ACC112 (cell line): ENCODE results near the gene MACROD1.
A peak's percentile ranks its signal among the peaks of the same experiment; 100 is the strongest.

Experiments used
- H2AFZ ChIP-seq: fragments of 200-600 bp; sonication (generic); one replicate; pipeline ENCODE4 v1.6.0; 2017; ENCODE audit warnings: antibody characterized with exemption, low read length; ENCODE audit not compliant: unreplicated experiment
- H3K27ac ChIP-seq: fragments of 200-600 bp; sonication (generic); 2 replicates; pipeline ENCODE4 v1.5.1; 2014; ENCODE audit warnings: low read depth, mild to moderate bottlenecking, antibody characterized with exemption, low read length, moderate library complexity
- H3K27me3 ChIP-seq: fragments of 200-600 bp; sonication (generic); 2 replicates; pipeline ENCODE4 v1.6.1; 2014; ENCODE audit warnings: mild to moderate bottlenecking, antibody characterized with exemption, low read length, moderate library complexity, mixed read lengths; ENCODE audit not compliant: insufficient read depth
- H3K36me3 ChIP-seq: fragments of 200-600 bp; sonication (generic); 2 replicates; pipeline ENCODE4 v1.6.1; 2016; ENCODE audit warnings: mild to moderate bottlenecking, antibody characterized with exemption, low read length, moderate library complexity, mixed read lengths; ENCODE audit not compliant: insufficient read depth
- H3K4me1 ChIP-seq: fragments of 200-600 bp; sonication (generic); one replicate; pipeline ENCODE4 v1.6.1; 2016; ENCODE audit warnings: low read length, mixed read lengths; ENCODE audit not compliant: insufficient read depth, unreplicated experiment, control insufficient read depth
- H3K4me3 ChIP-seq: fragments of 200-600 bp; sonication (generic); 2 replicates; pipeline ENCODE4 v1.5.1; 2014; ENCODE audit warnings: mild to moderate bottlenecking, low read depth, low read length
- H3K79me2 ChIP-seq: fragments of 200-600 bp; sonication (generic); one replicate; pipeline ENCODE4 v1.6.0; 2016; ENCODE audit warnings: low read length; ENCODE audit not compliant: control insufficient read depth, unreplicated experiment, insufficient read depth

MACROD1 gene

DNA sequence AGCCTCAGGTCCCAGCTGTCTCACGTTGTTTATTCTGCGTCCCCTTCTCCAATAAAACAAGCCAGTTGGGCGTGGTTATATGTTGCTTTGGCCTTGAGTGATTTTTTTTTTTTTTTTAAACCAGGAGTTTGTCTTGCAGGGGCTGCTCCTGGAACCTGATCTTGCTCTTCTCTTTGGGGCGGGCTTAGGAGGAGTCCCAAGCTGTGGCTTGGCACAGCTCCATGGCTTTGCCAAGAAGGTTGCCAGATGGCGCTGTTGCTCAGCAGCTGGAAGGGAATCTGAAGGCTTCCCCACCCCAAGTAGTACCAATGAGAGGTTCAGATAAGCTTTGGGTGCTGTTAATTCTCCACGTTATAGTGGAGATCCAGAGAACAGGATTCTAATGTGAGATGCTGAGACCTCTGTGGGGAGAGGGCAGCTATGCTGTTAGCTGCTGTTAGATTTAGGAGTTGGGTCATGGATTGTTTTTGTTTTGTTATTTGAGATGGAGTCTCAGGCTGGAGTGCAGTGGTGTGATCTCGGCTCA is 38.6 kb upstream of the MACROD1 start:
- H3K79me2 ChIP-seq, result no peaks in the 10 kb centered on the region
- H3K4me3 ChIP-seq, result no peak overlapping the region
- peaks cover 19% of the 10 kb centered on the region for H3K4me1 ChIP-seq
- H3K36me3 ChIP-seq, result peaks cover 17% of the 10 kb centered on the region; the same call in 1 of the 2 replicates
- H3K27me3 ChIP-seq, result no peaks in the 10 kb centered on the region
- H2AFZ ChIP-seq, result no peak overlapping the region
- no peak overlapping the region for H3K27ac ChIP-seq

DNA sequence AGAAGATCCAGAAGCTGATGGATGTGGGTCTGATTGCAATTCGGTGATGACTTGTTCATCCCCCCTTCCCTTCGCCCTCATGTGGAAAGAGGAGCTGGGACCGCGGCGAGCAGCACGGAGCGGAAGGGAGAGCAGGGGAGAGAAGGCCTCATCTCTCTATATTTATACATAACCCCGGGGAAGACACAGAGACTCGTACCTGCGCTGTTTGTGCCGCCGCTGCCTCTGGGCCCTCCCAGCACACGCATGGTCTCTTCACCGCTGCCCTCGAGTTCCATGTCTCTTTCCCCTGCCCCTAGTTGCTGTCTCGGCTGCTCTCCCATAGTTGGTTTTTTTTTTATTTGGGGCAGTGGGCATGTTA is 38.1 kb upstream of the MACROD1 start:
- H3K27me3 ChIP-seq, result no peaks in the 10 kb centered on the region
- H3K79me2 ChIP-seq, result no peaks in the 10 kb centered on the region
- H3K4me1 ChIP-seq, result peaks cover 19% of the 10 kb centered on the region
- no peak overlapping the region for H3K4me3 ChIP-seq
- peaks cover 17% of the 10 kb centered on the region; the same call in 1 of the 2 replicates for H3K36me3 ChIP-seq
- no peak overlapping the region for H3K27ac ChIP-seq
- no peak overlapping the region for H2AFZ ChIP-seq

DNA sequence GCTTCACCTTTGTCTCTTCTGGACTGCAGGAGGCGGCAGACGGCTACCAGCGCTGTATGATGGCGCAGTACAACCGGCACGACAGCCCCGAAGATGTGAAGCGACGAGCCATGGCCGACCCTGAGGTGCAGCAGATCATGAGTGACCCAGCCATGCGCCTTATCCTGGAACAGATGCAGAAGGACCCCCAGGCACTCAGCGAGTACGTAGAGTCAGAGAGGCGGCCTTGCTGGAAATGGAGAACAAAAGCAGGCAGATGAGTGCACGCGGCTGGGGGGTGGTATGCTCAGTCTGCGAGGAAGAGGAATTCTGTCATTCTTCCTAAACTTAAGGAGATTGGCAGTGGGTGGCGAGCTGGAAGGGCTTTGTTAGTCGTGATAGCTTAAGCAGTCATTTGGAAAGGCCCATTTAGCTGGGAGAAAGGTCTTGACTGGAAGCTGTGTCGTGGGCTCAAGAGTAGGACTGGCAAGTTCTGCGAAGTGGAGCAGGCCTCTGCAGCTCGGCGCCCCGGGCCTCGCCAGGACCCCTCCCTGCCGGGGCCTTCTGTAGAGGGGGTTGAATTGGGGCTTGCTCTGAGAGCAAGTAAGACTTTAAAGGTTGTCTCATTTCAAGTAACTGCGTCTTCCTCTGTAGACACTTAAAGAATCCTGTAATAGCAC is 37.6 kb upstream of the MACROD1 start:
- Histone ChIP-seq H3K79me2 (no peaks in the 10 kb centered on the region), H2AFZ (no peak overlapping the region), H3K36me3 (peaks cover 17% of the 10 kb centered on the region; the same call in 1 of the 2 replicates), H3K4me1 (peaks cover 19% of the 10 kb centered on the region), H3K4me3 (no peak overlapping the region), H3K27ac (no peak overlapping the region), H3K27me3 (no peaks in the 10 kb centered on the region)

GRCh38 chr11:64202992-64203391 is 37.1 kb upstream of the MACROD1 start:
- Histone ChIP-seq H3K79me2 (no peaks in the 10 kb centered on the region), H3K4me1 (peaks cover 17% of the 10 kb centered on the region), H2AFZ (no peak overlapping the region), H3K27ac (no peak overlapping the region), H3K36me3 (peaks cover 17% of the 10 kb centered on the region; the same call in 1 of the 2 replicates), H3K4me3 (no peak overlapping the region), H3K27me3 (no peaks in the 10 kb centered on the region)

GRCh38 chr11:64201543-64201942 is 35.6 kb upstream of the MACROD1 start:
- H2AFZ ChIP-seq, result no peak overlapping the region
- peaks cover 5% of the 10 kb centered on the region for H3K4me1 ChIP-seq
- peaks cover 24% of the 10 kb centered on the region; the same call in 1 of the 2 replicates for H3K36me3 ChIP-seq
- no peak overlapping the region for H3K4me3 ChIP-seq
- no peaks in the 10 kb centered on the region for H3K79me2 ChIP-seq
- H3K27ac ChIP-seq, result no peak overlapping the region
- no peaks in the 10 kb centered on the region for H3K27me3 ChIP-seq

- H3K79me2 ChIP-seq, result peaks cover 3% of the 10 kb centered on the region
- peaks cover 45% of the 10 kb centered on the region for H3K36me3 ChIP-seq
- H3K27ac ChIP-seq, result no peak overlapping the region
- H3K4me3 ChIP-seq, result no peak overlapping the region
- no peaks in the 10 kb centered on the region for H3K4me1 ChIP-seq
- H2AFZ ChIP-seq, result no peak overlapping the region
- H3K27me3 ChIP-seq, result no peaks in the 10 kb centered on the region
Measured at GRCh38 chr11:64198511-64198910, 32.6 kb upstream of the MACROD1 start.

DNA sequence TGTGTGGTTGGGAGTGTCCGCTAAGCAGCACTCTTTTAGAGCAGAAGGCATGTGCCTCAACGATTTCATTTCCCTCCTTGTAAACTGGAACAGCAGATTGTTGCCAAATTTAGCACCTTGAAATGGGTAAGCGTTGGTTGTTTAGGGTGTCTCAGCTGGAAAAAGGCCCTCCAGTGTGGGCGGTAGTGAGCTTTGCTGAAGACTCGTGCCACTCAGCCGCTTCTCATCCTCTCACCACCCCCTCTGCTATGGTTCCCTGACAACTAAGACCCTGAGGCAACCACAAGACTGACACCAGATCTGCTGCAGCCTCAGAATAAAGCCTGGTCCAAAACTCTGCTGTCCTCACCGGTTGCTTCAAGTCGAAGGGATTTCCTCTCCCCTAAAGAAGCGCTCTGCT is 30.7 kb upstream of the MACROD1 start:
- Histone ChIP-seq H3K4me1 (no peaks in the 10 kb centered on the region), H3K27ac (no peak overlapping the region), H3K36me3 (peaks cover 35% of the 10 kb centered on the region), H2AFZ (no peak overlapping the region), H3K4me3 (no peak overlapping the region), H3K27me3 (no peaks in the 10 kb centered on the region), H3K79me2 (peaks cover 17% of the 10 kb centered on the region)

DNA sequence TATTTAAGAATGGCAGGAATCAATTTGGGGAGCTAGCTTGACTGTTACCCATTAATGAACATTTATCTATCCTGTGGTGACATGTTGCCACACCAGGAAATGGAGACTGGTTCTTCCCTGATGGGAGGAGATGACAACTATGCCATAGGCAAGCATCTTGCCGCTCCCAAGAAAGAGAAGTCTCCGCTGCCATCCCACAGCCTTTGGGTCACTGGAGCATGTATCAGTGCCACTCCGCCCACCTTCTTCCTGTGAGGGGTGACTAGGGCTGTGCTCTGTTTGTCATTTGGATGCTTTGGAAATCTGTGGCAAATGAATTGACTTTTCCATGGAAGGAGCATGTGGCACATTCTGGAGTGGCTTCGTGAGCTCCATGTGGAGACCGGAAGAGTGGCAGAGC is 26.5 kb upstream of the MACROD1 start:
- H3K27ac ChIP-seq, result no peak overlapping the region
- peaks cover 7% of the 10 kb centered on the region for H3K4me1 ChIP-seq
- no peak overlapping the region for H2AFZ ChIP-seq
- H3K36me3 ChIP-seq, result peaks cover 33% of the 10 kb centered on the region
- H3K79me2 ChIP-seq, result peaks cover 41% of the 10 kb centered on the region
- H3K4me3 ChIP-seq, result no peak overlapping the region
- no peaks in the 10 kb centered on the region for H3K27me3 ChIP-seq

GRCh38 chr11:64186492-64187165 is 20.7 kb upstream of the MACROD1 start:
- peaks cover 21% of the 10 kb centered on the region for H3K4me1 ChIP-seq
- no peak overlapping the region for H3K27ac ChIP-seq
- H3K4me3 ChIP-seq, result no peak overlapping the region
- no peaks in the 10 kb centered on the region for H3K27me3 ChIP-seq
- H3K79me2 ChIP-seq, result peaks cover 49% of the 10 kb centered on the region
- H2AFZ ChIP-seq, result peak overlapping the region; percentile 44
- 0 out of 2 replicates have a peak, but pooled peaks cover 5% of the 10 kb centered on the region for H3K36me3 ChIP-seq

- Histone ChIP-seq H3K27me3 (no peaks in the 10 kb centered on the region), H3K4me3 (peak within 1 kb of the TSS; percentile 89; the same call in 1 of the 2 replicates), H3K4me1 (peaks cover 28% of the 10 kb centered on the region), H3K27ac (peak within 1 kb of the TSS; percentile 77), H3K79me2 (peaks cover 42% of the 10 kb centered on the region), H2AFZ (peak within 1 kb of the TSS; percentile 44), H3K36me3 (0 out of 2 replicates have a peak, but pooled peaks cover 5% of the 10 kb centered on the region)
Measured at GRCh38 chr11:64185693-64186491, 20.0 kb upstream of the MACROD1 start, which contains the start of gene STIP1. STIP1 (plus strand) TSS chr11:64186171; CDS start chr11:64186262, 91 bp downstream.
